Activated CD8-positive, alpha-beta T cell treated with anti-CD3 and anti-CD28 coated beads, Interleukin-2, amount 10 ng/mL, durations not matched to agents 7 days and 5 days (primary cell): ENCODE data around the gene FAM162A. TPM values are rescaled to one million over a fixed set of nuclear protein-coding genes. Genes with fewer than 3 reads are reported as not detected.

Experiments used
- ATAC-seq: fragments of 150-1000 bp; cut with Tn5 transposase; one replicate; pipeline ENCODE4 v1.10.0; 2021; ENCODE audit warnings: moderate library complexity
- CTCF ChIA-PET: fragments of 350-600 bp; sonication (Branson Sonifier 250); formaldehyde crosslinking; loops from one replicate; lab custom pipeline; 2021; ENCODE audit warnings: antibody characterized with exemption; lab: Charles Lee
- POLR2A ChIA-PET: fragments of 350-600 bp; sonication (Branson Sonifier 250); formaldehyde crosslinking; loops from one replicate; lab custom pipeline; 2021; ENCODE audit warnings: antibody characterized with exemption; lab: Charles Lee
- DNase-seq: peaks from one replicate; pipeline ENCODE4 v3.0.0-alpha.2; 2020
- H3K27ac Mint-ChIP-seq: one replicate; pipeline ENCODE4 v1.8.0; 2021; ENCODE audit warnings: mild to moderate bottlenecking, mixed read lengths
- H3K27me3 Mint-ChIP-seq: one replicate; pipeline ENCODE4 v1.8.0; 2021; ENCODE audit warnings: low read depth, mixed read lengths
- H3K36me3 Mint-ChIP-seq: one replicate; pipeline ENCODE4 v1.8.0; 2021; ENCODE audit warnings: low read depth, mixed read lengths
- H3K4me1 Mint-ChIP-seq: one replicate; pipeline ENCODE4 v1.8.0; 2021; ENCODE audit warnings: low read depth, mixed read lengths
- H3K4me3 Mint-ChIP-seq: one replicate; pipeline ENCODE4 v1.8.0; 2021; ENCODE audit warnings: mild to moderate bottlenecking, mixed read lengths
- H3K9me3 Mint-ChIP-seq: one replicate; pipeline ENCODE4 v1.8.0; 2022; ENCODE audit warnings: mixed read lengths; ENCODE audit not compliant: insufficient read depth
- total RNA-seq, 2 experiments: library from RNA; stranded (reverse); gene quantifications; one replicate each; pipeline ENCODE4 v1.2.3, GENCODE V29; 2021

Gene FAM162A
- total RNA-seq, 2 experiments from 2014 or later: 78.0 to 78.4 TPM

- H3K27me3 Mint-ChIP-seq: no peaks in the 10 kb centered on the region
- H3K9me3 Mint-ChIP-seq: no peaks in the 10 kb centered on the region
- no peak overlapping the region for H3K4me3 Mint-ChIP-seq
- no peaks in the 10 kb centered on the region for H3K4me1 Mint-ChIP-seq
- DNase-seq (no peak), ATAC-seq (no peak)
- peaks cover 29% of the 10 kb centered on the region for H3K36me3 Mint-ChIP-seq
- ChIA-PET CTCF (interaction anchor here (0.9 to 1.2 kb wide), 2 partner anchors 72 to 223 kb away, joined by 3 to 4 read pairs; partner anchors contain the start of gene FAM162A), POLR2A (no interaction called here)
- no peak overlapping the region for H3K27ac Mint-ChIP-seq
These were observed 72.1 kb downstream of the FAM162A start for GRCh38 chr3:122456074-122456473.

- ChIA-PET CTCF (interaction anchor here (0.6 to 1.8 kb wide), 11 partner anchors 11 to 223 kb away, joined by 3 to 13 read pairs (median 4); partner anchors contain the start of gene PARP14), POLR2A (interaction anchor here (1.3 kb wide), 1 partner anchor 42 kb away, joined by 3 read pairs; the partner anchor contains the start of gene WDR5B)
- Mint-ChIP-seq H3K27me3 (no peaks in the 10 kb centered on the region), H3K4me1 (no peaks in the 10 kb centered on the region), H3K27ac (no peak overlapping the region), H3K4me3 (no peak overlapping the region), H3K36me3 (peaks cover 37% of the 10 kb centered on the region), H3K9me3 (no peaks in the 10 kb centered on the region)
- ATAC-seq (no peak), DNase-seq (no peak)
These were observed 73.7 kb downstream of the FAM162A start for GRCh38 chr3:122457706-122458105.

- POLR2A ChIA-PET: interaction anchor here (0.6 kb wide), 1 partner anchor 67 kb away, joined by 3 read pairs; no protein-coding TSS in a partner anchor
These were observed 75.0 kb downstream of the FAM162A start for GRCh38 chr3:122458992-122459391.

GRCh38 chr3:122461806-122462205, 77.8 kb downstream of the FAM162A start:
- Mint-ChIP-seq H3K9me3 (no peaks in the 10 kb centered on the region), H3K27me3 (no peaks in the 10 kb centered on the region), H3K4me3 (no peak overlapping the region), H3K27ac (no peak overlapping the region), H3K36me3 (peaks cover 37% of the 10 kb centered on the region), H3K4me1 (no peaks in the 10 kb centered on the region)
- POLR2A ChIA-PET: interaction anchor here (0.6 kb wide), 1 partner anchor 14 kb away, joined by 3 read pairs; no protein-coding TSS in a partner anchor
- CTCF ChIA-PET: no interaction called here
- ATAC-seq (no peak), DNase-seq (no peak)

More at GRCh38 chr3:122458992-122459391, 75.0 kb downstream of the FAM162A start:
- H3K27ac Mint-ChIP-seq: no peak overlapping the region
- ATAC-seq (no peak), DNase-seq (no peak)
- CTCF ChIA-PET: interaction anchor here (1.0 to 1.8 kb wide), 9 partner anchors 10 to 221 kb away, joined by 3 to 13 read pairs (median 4); partner anchors contain the start of genes FAM162A and PARP14
- H3K4me1 Mint-ChIP-seq: no peaks in the 10 kb centered on the region
- peaks cover 35% of the 10 kb centered on the region for H3K36me3 Mint-ChIP-seq
- no peaks in the 10 kb centered on the region for H3K27me3 Mint-ChIP-seq
- no peak overlapping the region for H3K4me3 Mint-ChIP-seq
- no peaks in the 10 kb centered on the region for H3K9me3 Mint-ChIP-seq

Other genes with a start within 250 kb of the FAM162A start
- not detected for gene CASR, start 200.5 kb upstream of the FAM162A start, total RNA-seq
- not detected for gene CSTA, start 58.9 kb upstream of the FAM162A start, total RNA-seq
- gene MIX23, start 951 bp upstream of the FAM162A start, total RNA-seq: 10 to 100 TPM; 40.0 to 47.3 TPM
- gene WDR5B, start 31.9 kb downstream of the FAM162A start, total RNA-seq: 1 to 10 TPM; 4.5 to 5.1 TPM
- gene KPNA1, start 130.8 kb downstream of the FAM162A start, total RNA-seq: 10 to 100 TPM; 58.8 to 60.2 TPM
- 100 to 1,000 TPM; 115 to 118 TPM for gene PARP9, start 180.1 kb downstream of the FAM162A start, total RNA-seq
- gene DTX3L, start 180.2 kb downstream of the FAM162A start, total RNA-seq: 100 to 1,000 TPM; 124 to 127 TPM
- gene PARP15, start 193.5 kb downstream of the FAM162A start, total RNA-seq: 10 to 100 TPM; 36.6 to 38.6 TPM